Aorta (tissue), 5 donors: ENCODE results near the gene TEDC1. TPM values are rescaled to one million over a fixed set of nuclear protein-coding genes. Genes with fewer than 3 reads are reported as not detected.
A peak's percentile ranks its signal among the peaks of the same experiment; 100 is the strongest.

ENCODE experiments used
- ATAC-seq: fragments of 200-7000 bp; cut with Tn5 transposase; one replicate; pipeline ENCODE4 v1.9.1; 2022; ENCODE audit warnings: moderate library complexity; ENCODE audit not compliant: low FRiP score
- DNase-seq, 2 donors: peaks; one replicate each; pipeline ENCODE4 v3.0.0-alpha.2; 2020
- H3K27ac ChIP-seq, 2 donors: one replicate each; pipeline ENCODE4 v1.5.1; 2013; ENCODE audit warnings: low read length in 2 of 2, mild to moderate bottlenecking in 2 of 2, moderate library complexity in 2 of 2, control low read depth in 1 of 2, inconsistent platforms in 1 of 2, low read depth in 1 of 2
- H3K27me3 ChIP-seq, 2 donors: one replicate each; pipeline ENCODE4 v1.6.1; 2013; ENCODE audit warnings: control low read depth in 1 of 2, low read length in 1 of 2, mild to moderate bottlenecking in 1 of 2, moderate library complexity in 1 of 2; ENCODE audit not compliant: insufficient read depth in 2 of 2, control insufficient read depth in 1 of 2
- H3K36me3 ChIP-seq, 2 donors: one replicate each; pipeline ENCODE4 v1.6.1; 2013; ENCODE audit warnings: control low read depth in 1 of 2, low read length in 1 of 2, mild to moderate bottlenecking in 1 of 2; ENCODE audit not compliant: insufficient read depth in 2 of 2, control insufficient read depth in 1 of 2
- H3K4me1 ChIP-seq, 2 donors: one replicate each; pipeline ENCODE4 v1.6.1; 2013; ENCODE audit warnings: low read length in 2 of 2, control low read depth in 1 of 2, mild to moderate bottlenecking in 1 of 2, moderate library complexity in 1 of 2; ENCODE audit not compliant: insufficient read depth in 2 of 2, control insufficient read depth in 1 of 2
- H3K4me3 ChIP-seq, 2 donors: one replicate each; pipeline ENCODE4 v1.5.1; 2013; ENCODE audit warnings: low read length in 2 of 2, control low read depth in 1 of 2, mild to moderate bottlenecking in 1 of 2
- H3K9me3 ChIP-seq: one replicate; pipeline ENCODE4 v1.6.1; 2013; ENCODE audit warnings: mild to moderate bottlenecking, low read length; ENCODE audit not compliant: control insufficient read depth
- WGBS, 2 donors: extraction: QIAGEN DNeasy Blood & Tissue Kit; methylation state at CpG; one replicate each; pipeline ENCODE4 v1.1.7; 2013; 5-methylcytosine and 5-hydroxymethylcytosine counted together
- intact Hi-C, 2 donors: fragments of 100-400 bp; cut with DNase I; formaldehyde crosslinking; loops; one replicate each; pipeline versions ENCODE4 v1.14.2 to v1.15.0; 2022
- polyA plus RNA-seq, 2 donors: library from polyadenylated mRNA; stranded (reverse); fragments of 200-250 nt; gene quantifications; one replicate each; pipeline ENCODE4 v1.2.3, GENCODE V29; 2013
- total RNA-seq, 2 donors: library from RNA; stranded (reverse); fragmentation: NEBNext Ultra II Directional; extraction: Animal tissue kit (Norgen Biotek cat#: 25700); gene quantifications; one replicate each; pipeline ENCODE4 v1.2.1, GENCODE V29; 2021
- donor health status: healthy with polysubstance abuse.
- donor health status: Bipolar disorder and iron deficiency.
- donor health status: DM: no; HTN: no; CAD: no.
- donor health status: DM: no; HTN: no; CAD: no.
- donor health status: DM: yes; HTN: yes; CAD: no.

The TEDC1 gene
- total and polyA plus RNA-seq, 4 donors, result 8.6 to 33.8 (median 20.1) TPM

GRCh38 chr14:105464501-105464900 lies 26.5 kb upstream of the TEDC1 start:
- Histone ChIP-seq H3K27ac (no peak overlapping the region), H3K27me3 (no peaks in the 10 kb centered on the region), H3K4me3 (no peak overlapping the region), H3K4me1 (no peaks in the 10 kb centered on the region), H3K9me3 (no peaks in the 10 kb centered on the region), H3K36me3 (peaks cover 0 to 5% of the 10 kb centered on the region in 2 donors)
- intact Hi-C loops, result no loop called here
- ATAC-seq (no peak), DNase-seq (no peak)
- WGBS, 2 donors, result 92 to 93% methylated on average over 33 of the region's 33 CpGs

- Histone ChIP-seq H3K9me3 (no peaks in the 10 kb centered on the region), H3K4me1 (no peaks in the 10 kb centered on the region), H3K27ac (no peak overlapping the region), H3K27me3 (no peaks in the 10 kb centered on the region), H3K36me3 (peaks cover 0 to 5% of the 10 kb centered on the region in 2 donors), H3K4me3 (no peak overlapping the region)
- ATAC-seq, result no peak
- DNase-seq, result no peak
- intact Hi-C loops, result no loop called here
- WGBS, 2 donors, result 81 to 84% methylated on average over 20 of the region's 20 CpGs
Observed at GRCh38 chr14:105465209-105466031, 25.6 kb upstream of the TEDC1 start.

GRCh38 chr14:105466531-105467248 lies 24.4 kb upstream of the TEDC1 start:
- Histone ChIP-seq H3K27ac (no peak overlapping the region), H3K9me3 (no peaks in the 10 kb centered on the region), H3K4me1 (no peaks in the 10 kb centered on the region), H3K36me3 (peaks cover 0 to 5% of the 10 kb centered on the region in 2 donors), H3K27me3 (no peaks in the 10 kb centered on the region), H3K4me3 (no peak overlapping the region)
- intact Hi-C loops, result no loop called here
- ATAC-seq, result no peak
- DNase-seq, result no peak
- 91% methylated on average over 42 to 53 of the region's 53 CpGs for WGBS, 2 donors

- ATAC-seq (no peak), DNase-seq (no peak)
- no peaks in the 10 kb centered on the region for H3K9me3 ChIP-seq
- no peaks in the 10 kb centered on the region for H3K4me1 ChIP-seq
- no peaks in the 10 kb centered on the region for H3K27me3 ChIP-seq
- no peak overlapping the region for H3K27ac ChIP-seq
- 80 to 82% methylated on average over 20 of the region's 20 CpGs for WGBS, 2 donors
- H3K36me3 ChIP-seq, result peaks cover 0 to 5% of the 10 kb centered on the region in 2 donors
- no peak overlapping the region for H3K4me3 ChIP-seq
- intact Hi-C loops, result no loop called here
Observed at GRCh38 chr14:105467249-105467941, 23.7 kb upstream of the TEDC1 start.

- Histone ChIP-seq H3K4me3 (no peak overlapping the region), H3K36me3 (peaks cover 0 to 3% of the 10 kb centered on the region in 2 donors), H3K9me3 (no peaks in the 10 kb centered on the region), H3K27ac (peak overlapping the region in 1 of 2 donors; percentile 34), H3K27me3 (no peaks in the 10 kb centered on the region), H3K4me1 (no peaks in the 10 kb centered on the region)
- 84 to 85% methylated on average over 22 of the region's 22 CpGs for WGBS, 2 donors
- intact Hi-C loops, result no loop called here
- DNase-seq (no peak), ATAC-seq (no peak)
Observed at GRCh38 chr14:105467942-105468471, 23.0 kb upstream of the TEDC1 start.

GRCh38 chr14:105468621-105469241 lies 22.3 kb upstream of the TEDC1 start:
- intact Hi-C loops, result no loop called here
- H3K4me1 ChIP-seq, result no peaks in the 10 kb centered on the region
- no peak overlapping the region for H3K4me3 ChIP-seq
- H3K36me3 ChIP-seq, result no peaks in the 10 kb centered on the region
- no peaks in the 10 kb centered on the region for H3K9me3 ChIP-seq
- WGBS, 2 donors, result 6 to 10% methylated on average over 19 of the region's 19 CpGs
- no peaks in the 10 kb centered on the region for H3K27me3 ChIP-seq
- peak overlapping the region in 1 of 2 donors; percentile 62 for H3K27ac ChIP-seq
- DNase-seq, result peak in 1 of 2 donors; percentile 73
- peak; percentile 12 for ATAC-seq

GRCh38 chr14:105469456-105470349 lies 21.3 kb upstream of the TEDC1 start:
- H3K27ac ChIP-seq, result peak overlapping the region in 1 of 2 donors; percentile 62
- no peaks in the 10 kb centered on the region for H3K9me3 ChIP-seq
- ATAC-seq (no peak), DNase-seq (no peak)
- no peak overlapping the region for H3K4me3 ChIP-seq
- 82 to 83% methylated on average over 53 to 54 of the region's 54 CpGs for WGBS, 2 donors
- intact Hi-C loops, result no loop called here
- no peaks in the 10 kb centered on the region for H3K36me3 ChIP-seq
- no peaks in the 10 kb centered on the region for H3K4me1 ChIP-seq
- no peaks in the 10 kb centered on the region for H3K27me3 ChIP-seq
